Kidney (tissue), 14 donors: ENCODE data around the gene ZNF780B. TPM values are rescaled to one million over a fixed set of nuclear protein-coding genes. Genes with fewer than 3 reads are reported as not detected.

Experiments used
- DNase-seq, 5 donors: peaks; one replicate each; pipeline ENCODE4 v3.0.0-alpha.2; 2013 to 2020
- FAIRE-seq: peaks from 2 replicates; lab custom pipeline; 2012; peaks lifted over from hg19 to GRCh38; lab: Jason Lieb, UNC
- H3K27ac ChIP-seq, 2 donors: one replicate each; pipeline ENCODE4 v1.7.0; 2013; ENCODE audit warnings: low read depth in 2 of 2, low read length in 2 of 2, inconsistent platforms in 1 of 2
- H3K27me3 ChIP-seq: one replicate; pipeline ENCODE4 v1.7.1; 2013; ENCODE audit warnings: low read length, inconsistent platforms; ENCODE audit not compliant: control insufficient read depth, insufficient read depth
- H3K36me3 ChIP-seq, 3 donors: one replicate each; pipeline versions ENCODE4 v1.7.0 to v1.7.1; 2013; ENCODE audit warnings: low read length in 3 of 3, control low read depth in 1 of 3, inconsistent platforms in 1 of 3; ENCODE audit not compliant: insufficient read depth in 3 of 3, control insufficient read depth in 2 of 3
- H3K4me1 ChIP-seq, 3 donors: one replicate each; pipeline versions ENCODE4 v1.7.0 to v1.7.1; 2013; ENCODE audit warnings: low read length in 3 of 3, inconsistent platforms in 1 of 3, low read depth in 1 of 3; ENCODE audit not compliant: control insufficient read depth in 2 of 3, insufficient read depth in 2 of 3
- H3K4me3 ChIP-seq, 3 donors: one replicate each; pipeline versions ENCODE4 v1.7.0 to v1.8.1; 2013; ENCODE audit warnings: low read length in 3 of 3, control low read depth in 1 of 3, inconsistent platforms in 1 of 3
- H3K9ac ChIP-seq, 3 donors: one replicate each; pipeline versions ENCODE4 v1.7.0 to v1.7.1; 2013; ENCODE audit warnings: low read length in 3 of 3, control low read depth in 1 of 3, inconsistent platforms in 1 of 3
- H3K9me3 ChIP-seq, 3 donors: one replicate each; pipeline versions ENCODE4 v1.7.0 to v1.7.1; 2013; ENCODE audit warnings: low read length in 3 of 3, control low read depth in 1 of 3, inconsistent platforms in 1 of 3; ENCODE audit not compliant: control insufficient read depth in 2 of 3, insufficient read depth in 1 of 3
- CTCF ChIP-seq: IDR thresholded peaks from 3 replicates; pipeline ENCODE4 v1.5.1; 2012; ENCODE audit warnings: mild to moderate bottlenecking, moderate library complexity, borderline replicate concordance; ENCODE audit not compliant: insufficient read depth; ENCODE audit errors: extremely low read depth
- intact Hi-C: fragments of 100-400 bp; cut with DNase I; formaldehyde crosslinking; loops from one replicate; pipeline ENCODE4 v1.11.1; 2022
- polyA plus RNA-seq: library from polyadenylated mRNA; stranded (reverse); fragments of 350-450 nt; fragmentation: Illumina TruSeq; extraction: RNeasy Lipid Tissue Mini Kit (QIAGEN cat#74804); gene quantifications from one replicate; pipeline ENCODE4 v1.2.3, GENCODE V29; 2014; ENCODE audit warnings: low read depth, low replicate concordance; ENCODE audit not compliant: insufficient read depth
- total RNA-seq: library from RNA; stranded (reverse); fragmentation: NEBNext Ultra II Directional; extraction: Animal tissue kit (Norgen Biotek cat#: 25700); gene quantifications from one replicate; pipeline ENCODE4 v1.2.1, GENCODE V29; 2021
- donor health status: control.
- donor health status: control.
- donor health status: control.
- donor health status: control.
- donor health status: control.
- donor health status: DM: yes; HTN: yes; CAD: no.
- donor health status: Normal renal cell carcinoma (clear cell type).

ZNF780B gene
- total and polyA plus RNA-seq, 2 donors from 2014 or later, result 4.6 to 33.2 TPM

- Histone ChIP-seq H3K4me1 (no peaks in the 10 kb centered on the region), H3K27ac (no peak overlapping the region), H3K9me3 (peaks cover 2 to 56% (median 42%) of the 10 kb centered on the region in 3 donors), H3K9ac (no peak overlapping the region), H3K4me3 (no peak overlapping the region), H3K36me3 (no peaks in the 10 kb centered on the region), H3K27me3 (no peaks in the 10 kb centered on the region)
- intact Hi-C loops, result no loop called here
- TF ChIP-seq CTCF, result no peak
- no peak for FAIRE-seq
- DNase-seq, result no peak
Measured at GRCh38 chr19:40035996-40036395, 20.0 kb downstream of the ZNF780B start.

DNA sequence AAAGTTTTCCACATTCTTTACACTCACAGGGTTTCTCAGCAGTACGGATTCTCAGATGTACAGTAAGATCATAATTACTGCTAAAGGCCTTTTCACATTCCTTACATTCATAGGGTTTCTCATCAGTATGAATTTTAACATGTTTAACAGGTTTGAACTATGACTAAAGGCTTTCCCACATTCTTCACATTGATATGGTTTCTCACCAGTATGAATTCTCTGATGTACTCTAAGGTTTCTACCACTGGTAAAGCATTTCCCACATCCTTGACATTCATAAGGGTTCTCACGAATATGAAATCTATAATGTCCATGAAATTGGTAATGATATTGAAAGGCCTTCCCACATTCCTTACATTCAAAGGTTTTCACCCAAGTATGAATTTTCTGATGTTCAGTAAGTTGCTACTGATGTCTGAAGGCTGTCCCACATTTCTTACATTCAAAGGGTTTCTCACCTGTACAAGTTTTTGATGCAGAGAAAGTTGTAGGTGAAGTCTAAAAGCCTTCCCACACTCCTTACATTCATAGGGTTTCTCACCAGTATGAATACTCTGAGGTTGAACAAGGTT lies 22.0 kb downstream of the ZNF780B start:
- intact Hi-C loops, result no loop called here
- Histone ChIP-seq H3K4me1 (no peaks in the 10 kb centered on the region), H3K36me3 (no peaks in the 10 kb centered on the region), H3K4me3 (peak overlapping the region in 1 of 3 donors; percentile 15), H3K27me3 (no peaks in the 10 kb centered on the region), H3K9ac (no peak overlapping the region), H3K27ac (no peak overlapping the region), H3K9me3 (peaks cover 2 to 73% (median 49%) of the 10 kb centered on the region in 3 donors)
- TF ChIP-seq CTCF, result no peak
- DNase-seq (no peak), FAIRE-seq (no peak)

DNA sequence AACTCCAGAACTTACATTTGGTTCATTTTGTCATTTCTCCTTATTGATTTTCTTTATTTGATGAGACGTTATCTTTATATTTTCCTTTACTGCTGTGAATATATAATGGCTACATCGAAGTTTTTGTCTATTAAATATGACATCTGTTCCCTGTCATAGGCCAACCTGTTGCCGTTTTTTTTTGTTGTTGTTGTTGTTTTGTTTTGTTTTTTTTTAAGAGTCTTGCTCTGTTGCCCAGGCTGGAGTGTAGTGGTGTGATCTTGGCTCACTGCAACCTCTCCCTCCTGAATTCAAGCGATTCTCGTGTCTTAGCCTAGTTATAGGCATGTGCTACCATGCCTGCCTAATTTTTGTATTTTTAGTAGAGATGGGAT lies 29.4 kb downstream of the ZNF780B start:
- DNase-seq, result no peak
- Histone ChIP-seq H3K27ac (no peak overlapping the region), H3K4me3 (peak overlapping the region in 1 of 3 donors; percentile 21), H3K4me1 (no peaks in the 10 kb centered on the region), H3K36me3 (no peaks in the 10 kb centered on the region), H3K27me3 (no peaks in the 10 kb centered on the region), H3K9me3 (peaks cover 0 to 84% (median 50%) of the 10 kb centered on the region in 3 donors), H3K9ac (no peak overlapping the region)
- no peak for TF ChIP-seq CTCF
- intact Hi-C loops, result no loop called here
- no peak for FAIRE-seq
